H1 (cell line): ENCODE results near the gene RUNX1. TPM values are rescaled to one million over a fixed set of nuclear protein-coding genes. Genes with fewer than 3 reads are reported as not detected.

Source experiments
- CTCF ChIA-PET: fragments of 300-600 bp; sonication (Branson Sonifier 250); formaldehyde crosslinking; loops from one replicate; lab custom pipeline; 2021; ENCODE audit not compliant: partially characterized antibody; lab: Charles Lee
- POLR2A ChIA-PET: fragments of 300-600 bp; sonication (Branson Sonifier 250); formaldehyde crosslinking; loops from one replicate; lab custom pipeline; 2021; ENCODE audit warnings: inconsistent platforms; ENCODE audit not compliant: partially characterized antibody; lab: Charles Lee
- DNase-seq, 2 experiments: peaks; one replicate each; pipeline versions ENCODE4 v3.0.0 to v3.0.0-alpha.2; 2010 to 2022; ENCODE audit warnings: low spot score in 2 of 2, low read depth in 1 of 2, mixed read lengths in 1 of 2
- FAIRE-seq: peaks from 2 replicates; lab custom pipeline; 2011; peaks lifted over from hg19 to GRCh38; lab: Jason Lieb, UNC
- H2AFZ ChIP-seq: 2 replicates; pipeline ENCODE4 v1.8.1; 2012; ENCODE audit warnings: low read length, inconsistent platforms
- H2AK5ac ChIP-seq: 2 replicates; pipeline ENCODE4 v1.6.1; 2013; ENCODE audit warnings: low read depth, low read length
- H2BK120ac ChIP-seq: replicated peaks from 2 replicates; pipeline ENCODE3; 2013; ENCODE audit warnings: low read depth, low read length, inconsistent platforms
- H2BK12ac ChIP-seq: 2 replicates; pipeline ENCODE4 v1.6.1; 2013; ENCODE audit warnings: low read depth, low read length
- H2BK15ac ChIP-seq: 2 replicates; pipeline ENCODE4 v1.6.1; 2013; ENCODE audit warnings: low read length
- H2BK20ac ChIP-seq: 2 replicates; pipeline ENCODE4 v1.6.1; 2013; ENCODE audit warnings: low read length
- H2BK5ac ChIP-seq: 2 replicates; pipeline ENCODE4 v1.6.1; 2013; ENCODE audit warnings: low read depth, low read length
- H3K14ac ChIP-seq: 2 replicates; pipeline ENCODE4 v1.6.1; 2013; ENCODE audit warnings: inconsistent platforms; ENCODE audit not compliant: insufficient read length
- H3K18ac ChIP-seq: 2 replicates; pipeline ENCODE4 v1.6.1; 2013; ENCODE audit warnings: low read length; ENCODE audit errors: extremely low read depth
- H3K23ac ChIP-seq: 2 replicates; pipeline ENCODE4 v1.6.1; 2013; ENCODE audit warnings: inconsistent platforms; ENCODE audit not compliant: insufficient read length
- H3K23me2 ChIP-seq: 2 replicates; pipeline ENCODE4 v1.6.1; 2013; ENCODE audit warnings: low read depth, low read length
- H3K27ac ChIP-seq: 2 replicates; pipeline ENCODE4 v1.6.1; 2011; ENCODE audit warnings: low read depth, low read length, inconsistent platforms
- H3K27me3 ChIP-seq, 4 experiments: replicated peaks in 1 of 4; 1 replicate in 1 of 4; 2 replicates in 3 of 4; pipeline versions ENCODE4 v1.6.1 to v1.8.1; 2011 to 2013; ENCODE audit warnings: low read length in 3 of 4, mild to moderate bottlenecking in 3 of 4, inconsistent platforms in 2 of 4, mixed read lengths in 2 of 4, moderate library complexity in 1 of 4; ENCODE audit not compliant: control insufficient read depth in 3 of 4, insufficient read depth in 3 of 4; ENCODE audit errors: extremely low read depth in 1 of 4
- H3K36me3 ChIP-seq, 4 experiments: 2 replicates each; pipeline versions ENCODE4 v1.6.1 to v1.8.1; 2011 to 2013; ENCODE audit warnings: mild to moderate bottlenecking in 4 of 4, low read length in 3 of 4, moderate library complexity in 2 of 4, control low read depth in 1 of 4, inconsistent platforms in 1 of 4; ENCODE audit not compliant: insufficient read depth in 4 of 4, control insufficient read depth in 2 of 4
- H3K4ac ChIP-seq: replicated peaks from 2 replicates; pipeline ENCODE3; 2013; ENCODE audit warnings: low read length, low read depth, mixed read lengths, inconsistent platforms; ENCODE audit not compliant: insufficient read length
- H3K4me1 ChIP-seq, 4 experiments: replicated peaks in 1 of 4; 1 replicate in 1 of 4; 2 replicates in 3 of 4; pipeline versions ENCODE4 v1.6.1 to v1.8.1; 2011 to 2013; ENCODE audit warnings: low read length in 3 of 4, inconsistent platforms in 2 of 4, mixed read lengths in 1 of 4; ENCODE audit not compliant: insufficient read depth in 4 of 4, control insufficient read depth in 3 of 4
- H3K4me2 ChIP-seq, 2 experiments: 2 replicates each; pipeline versions ENCODE4 v1.6.1 to v1.8.1; 2011 to 2013; ENCODE audit warnings: low read depth in 2 of 2, low read length in 2 of 2, control low read depth in 1 of 2, inconsistent platforms in 1 of 2, mild to moderate bottlenecking in 1 of 2; ENCODE audit not compliant: insufficient read depth in 1 of 2
- H3K4me3 ChIP-seq, 4 experiments: fragments of 200-600, 300-600 bp in 1 of 4; sonication (generic), shearing (Covaris generic), sonication (Bioruptor Twin) in 1 of 4; 2 replicates each; pipeline versions ENCODE4 v1.5.1 to v1.8.1; 2011 to 2016; ENCODE audit warnings: low read length in 4 of 4, low read depth in 3 of 4, control low read depth in 2 of 4, inconsistent platforms in 2 of 4, mild to moderate bottlenecking in 2 of 4, mixed read lengths in 1 of 4, moderate library complexity in 1 of 4; ENCODE audit not compliant: insufficient read depth in 2 of 4; ENCODE audit errors: extremely low read depth in 1 of 4
- H3K56ac ChIP-seq: replicated peaks from 2 replicates; pipeline ENCODE3; 2013; ENCODE audit warnings: low read depth, mild to moderate bottlenecking, mixed read lengths, low read length, inconsistent platforms; ENCODE audit not compliant: insufficient read length
- H3K79me1 ChIP-seq: 2 replicates; pipeline ENCODE4 v1.6.1; 2013; ENCODE audit warnings: low read depth, low read length, control low read depth
- H3K79me2 ChIP-seq, 2 experiments: 2 replicates each; pipeline versions ENCODE4 v1.6.1 to v1.8.1; 2012 to 2013; ENCODE audit warnings: low read length in 2 of 2, mild to moderate bottlenecking in 2 of 2, inconsistent platforms in 1 of 2; ENCODE audit not compliant: insufficient read depth in 2 of 2, control insufficient read depth in 1 of 2
- H3K9ac ChIP-seq, 4 experiments: replicated peaks in 1 of 4; 1 replicate in 1 of 4; 2 replicates in 3 of 4; pipeline versions ENCODE4 v1.6.1 to v1.8.1; 2011 to 2013; ENCODE audit warnings: low read depth in 3 of 4, low read length in 3 of 4, control low read depth in 2 of 4, mild to moderate bottlenecking in 2 of 4, moderate library complexity in 2 of 4, inconsistent platforms in 1 of 4; ENCODE audit errors: extremely low read depth in 1 of 4
- H3K9me3 ChIP-seq, 2 experiments: 2 replicates each; pipeline versions ENCODE4 v1.6.1 to v1.8.1; 2012 to 2013; ENCODE audit warnings: mild to moderate bottlenecking in 2 of 2, moderate library complexity in 2 of 2, control low read depth in 1 of 2, inconsistent platforms in 1 of 2, low read depth in 1 of 2, low read length in 1 of 2, mixed read lengths in 1 of 2; ENCODE audit not compliant: insufficient read depth in 2 of 2
- H4K20me1 ChIP-seq, 2 experiments: replicated peaks in 1 of 2; 2 replicates each; pipeline versions ENCODE3 to v1.8.1; 2011 to 2013; ENCODE audit warnings: inconsistent platforms in 2 of 2, low read length in 2 of 2, mild to moderate bottlenecking in 1 of 2; ENCODE audit not compliant: insufficient read depth in 2 of 2, control insufficient read depth in 1 of 2
- H4K5ac ChIP-seq: 2 replicates; pipeline ENCODE4 v1.6.1; 2013; ENCODE audit warnings: low read length, low read depth, mixed read lengths, inconsistent platforms; ENCODE audit not compliant: insufficient read length
- H4K8ac ChIP-seq: 2 replicates; pipeline ENCODE4 v1.8.0; 2013; ENCODE audit warnings: mild to moderate bottlenecking, moderate library complexity, low read length, inconsistent platforms; ENCODE audit not compliant: insufficient read depth; ENCODE audit errors: extremely low read depth
- H4K91ac ChIP-seq: replicated peaks from 2 replicates; pipeline ENCODE3; 2013; ENCODE audit warnings: low read length, mixed read lengths, inconsistent platforms; ENCODE audit not compliant: insufficient read length
- BACH1 ChIP-seq: IDR thresholded peaks from 2 replicates; pipeline ENCODE4 v1.6.1; 2012; ENCODE audit warnings: low read length, improper control_type of control experiment
- CBX5 ChIP-seq: fragments of 300-800, 300-1000 bp; sonication (generic); IDR thresholded peaks from 2 replicates; pipeline ENCODE4 v1.7.1; 2016; ENCODE audit warnings: antibody characterized with exemption, low read length, low read depth
- PHF8 ChIP-seq: fragments of 200-600 bp; sonication (generic); conservative IDR thresholded peaks from 2 replicates; pipeline ENCODE4 v1.7.1; 2012; ENCODE audit warnings: low read depth, mild to moderate bottlenecking, inconsistent platforms, low read length, moderate library complexity
- SRF ChIP-seq: IDR thresholded peaks from 2 replicates; pipeline ENCODE4 v1.6.1; 2011; ENCODE audit warnings: mild to moderate bottlenecking, low read depth, low read length, moderate library complexity
- TAF7 ChIP-seq: optimal IDR thresholded peaks from 2 replicates; pipeline ENCODE3; 2011; ENCODE audit warnings: low read depth, mild to moderate bottlenecking, inconsistent platforms, low read length, moderate library complexity, borderline replicate concordance
- WGBS, 2 experiments: shearing (Covaris generic) in 1 of 2; methylation state at CpG; one replicate each; pipeline versions ENCODE4 v1.1.6 to v1.1.7; 2013 to 2015; ENCODE audit warnings: low lambda C conversion rate in 2 of 2, mixed read lengths in 2 of 2, inconsistent platforms in 1 of 2, low coverage in 1 of 2, missing lambda C conversion rate in 1 of 2; ENCODE audit not compliant: insufficient replicate concordance in 2 of 2, insufficient coverage in 1 of 2, insufficient read length in 1 of 2; ENCODE audit errors: extremely low coverage in 1 of 2, missing lambda C conversion rate in 1 of 2; 5-methylcytosine and 5-hydroxymethylcytosine counted together
- polyA plus RNA-seq, 7 experiments: library from polyadenylated mRNA; depleted of rRNA in 3 of 7; stranded (reverse) in 5 of 7; unstranded in 2 of 7; fragments of >200 nt in 5 of 7; fragments of 200-250 nt in 2 of 7; gene quantifications; 1 replicate in 5 of 7; 2 replicates in 1 of 7; 4 replicates in 1 of 7; pipeline versions ENCODE4 v1.2.1 to v1.2.3, GENCODE V29; 2011 to 2013; ENCODE audit warnings: missing spikeins in 2 of 7, mixed read lengths in 2 of 7
- total RNA-seq: library from RNA; stranded (reverse); fragmentation: NEBNext Ultra II Directional; extraction: Animal tissue kit (Norgen Biotek cat#: 25700); gene quantifications from 2 replicates; pipeline ENCODE4 v1.2.1, GENCODE V29; 2021

The RUNX1 gene
- total and polyA plus RNA-seq, 2 of the 8 experiments (the other 6 are each of a cell fraction or from before 2014, with no cell fraction given), result 0.20 to 0.60 TPM

DNA sequence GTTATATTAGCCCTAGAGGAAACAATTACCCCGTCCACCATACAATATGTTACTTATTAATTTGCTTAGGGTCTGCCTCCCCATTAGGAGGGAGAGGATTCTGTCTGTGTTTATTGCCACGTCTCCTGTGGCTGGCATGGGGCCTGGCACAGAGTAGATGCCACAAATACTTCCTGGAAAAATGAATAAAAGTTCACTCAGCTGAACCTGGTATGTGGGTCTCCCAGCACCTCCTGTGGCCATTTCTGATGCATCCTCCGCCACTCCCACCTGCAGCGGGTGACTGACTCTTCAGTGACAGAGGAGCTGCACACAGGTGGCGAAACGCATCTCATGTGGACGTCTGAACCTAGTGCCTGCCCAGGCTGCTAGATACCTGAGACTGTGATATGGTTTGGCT, 267.6 kb downstream of the RUNX1 start:
- no peaks in the 10 kb centered on the region for H3K79me2 ChIP-seq
- no peak overlapping the region for H3K9ac ChIP-seq
- H3K27me3 ChIP-seq, result no peaks in the 10 kb centered on the region
- no peak overlapping the region for H3K18ac ChIP-seq
- FAIRE-seq, result no peak
- H2BK120ac ChIP-seq, result no peak overlapping the region
- H3K4me3 ChIP-seq, result no peak overlapping the region
- H3K27ac ChIP-seq, result no peak overlapping the region
- TF ChIP-seq PHF8, result no peak
- TF ChIP-seq TAF7, result no peak
- TF ChIP-seq BACH1, result no peak
- no peak for TF ChIP-seq CBX5
- no peak for TF ChIP-seq SRF
- TF ChIP-seq, all 59 proteins: peak for 0
- H3K4me2 ChIP-seq, result no peak overlapping the region
- H4K8ac ChIP-seq, result no peak overlapping the region
- ChIA-PET CTCF (interaction anchor here (0.6 kb wide), 1 partner anchor 165 kb away, joined by 3 read pairs; no protein-coding TSS in a partner anchor), POLR2A (no interaction called here)
- no peak overlapping the region for H4K91ac ChIP-seq
- no peak overlapping the region for H2BK20ac ChIP-seq
- no peaks in the 10 kb centered on the region for H3K36me3 ChIP-seq
- H3K14ac ChIP-seq, result no peak overlapping the region
- H4K20me1 ChIP-seq, result no peaks in the 10 kb centered on the region
- no peak overlapping the region for H2BK15ac ChIP-seq
- WGBS, 2 experiments, result 95% methylated on average over 7 of the region's 7 CpGs; no CpG with 5 or more reads in 1 of the 2 experiments
- no peaks in the 10 kb centered on the region for H3K79me1 ChIP-seq
- DNase-seq, result no peak
- no peak overlapping the region for H4K5ac ChIP-seq
- no peak overlapping the region for H3K23ac ChIP-seq
- H3K9me3 ChIP-seq, result no peaks in the 10 kb centered on the region
- H3K23me2 ChIP-seq, result no peaks in the 10 kb centered on the region
- no peak overlapping the region; the same call in 1 of the 2 replicates for H2AFZ ChIP-seq
- H3K4me1 ChIP-seq, result no peaks in the 10 kb centered on the region
- H2BK12ac ChIP-seq, result no peak overlapping the region
- H3K56ac ChIP-seq, result no peak overlapping the region
- no peak overlapping the region for H2AK5ac ChIP-seq
- H2BK5ac ChIP-seq, result no peak overlapping the region
- no peak overlapping the region for H3K4ac ChIP-seq
